Stimulated activated memory B cell treated with anti-CD40 and anti-IgM and Interleukin-4, amounts not matched to agents 10 μg/mL and 1 μg/mL and 100 μg/mL, for 72 hours (primary cell): ENCODE measurements around the gene KIAA0930.

Source experiments
- ATAC-seq: fragments of 150-1000 bp; cut with Tn5 transposase; 2 replicates; pipeline ENCODE4 v1.10.0; 2021
- H3K27ac Mint-ChIP-seq: one replicate; pipeline ENCODE4 v1.8.0; 2022; ENCODE audit warnings: mild to moderate bottlenecking, mixed read lengths
- H3K27me3 Mint-ChIP-seq: one replicate; pipeline ENCODE4 v1.8.0; 2022; ENCODE audit warnings: mixed read lengths
- H3K36me3 Mint-ChIP-seq: one replicate; pipeline ENCODE4 v1.8.0; 2022; ENCODE audit warnings: mixed read lengths
- H3K4me1 Mint-ChIP-seq: one replicate; pipeline ENCODE4 v1.8.0; 2022; ENCODE audit warnings: mixed read lengths
- H3K4me3 Mint-ChIP-seq: one replicate; pipeline ENCODE4 v1.8.0; 2022; ENCODE audit warnings: mild to moderate bottlenecking, moderate library complexity, mixed read lengths
- H3K9me3 Mint-ChIP-seq: one replicate; pipeline ENCODE4 v1.8.0; 2022; ENCODE audit warnings: mixed read lengths

KIAA0930 gene

DNA sequence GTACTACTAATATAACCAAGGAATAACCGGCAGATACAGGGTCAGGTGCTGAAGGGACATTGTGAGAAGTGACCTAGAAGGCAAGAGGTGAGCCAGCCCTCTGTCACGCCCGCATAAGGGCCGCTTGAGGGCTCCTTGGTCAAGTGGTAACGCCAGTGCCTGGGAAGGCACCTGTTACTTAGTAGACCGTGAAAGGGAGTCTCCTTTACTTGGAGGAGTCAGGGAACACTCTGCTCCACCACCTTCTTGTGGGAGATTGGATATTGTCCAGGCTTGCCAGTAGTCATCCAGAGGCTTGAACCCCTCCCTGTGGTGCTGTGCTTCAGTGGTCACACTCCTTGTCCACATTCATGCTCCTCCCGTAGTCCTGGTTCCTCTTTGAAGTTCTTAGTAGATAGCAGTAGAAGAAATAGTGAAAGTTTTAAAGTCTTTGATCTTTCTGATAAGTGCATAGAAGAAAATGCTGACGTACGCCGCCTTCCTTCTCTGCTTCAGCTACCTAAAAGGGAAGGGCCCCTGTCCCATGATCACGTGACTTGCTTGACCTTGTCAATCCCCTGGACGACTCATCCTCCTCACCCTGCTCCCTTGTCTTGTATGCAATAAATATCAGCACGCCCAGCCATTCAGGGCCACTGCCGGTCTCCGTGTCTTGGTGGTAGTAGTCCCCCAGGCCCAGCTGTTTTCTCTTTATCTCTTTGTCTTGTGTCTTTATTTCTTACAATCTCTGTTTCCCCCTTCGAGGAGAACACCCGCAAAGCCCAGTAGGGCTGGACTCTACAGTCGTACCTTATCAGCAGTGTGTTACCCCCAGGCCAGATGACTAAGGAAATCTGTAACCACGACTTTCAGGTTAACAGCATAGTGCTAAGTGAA lies 70.9 kb downstream of the KIAA0930 start:
- no peak overlapping the region for H3K4me3 Mint-ChIP-seq
- no peaks in the 10 kb centered on the region for H3K9me3 Mint-ChIP-seq
- H3K27ac Mint-ChIP-seq, result no peak overlapping the region
- peaks cover 51% of the 10 kb centered on the region for H3K36me3 Mint-ChIP-seq
- H3K27me3 Mint-ChIP-seq, result no peaks in the 10 kb centered on the region
- H3K4me1 Mint-ChIP-seq, result peaks cover 43% of the 10 kb centered on the region
- ATAC-seq, result no peak

DNA sequence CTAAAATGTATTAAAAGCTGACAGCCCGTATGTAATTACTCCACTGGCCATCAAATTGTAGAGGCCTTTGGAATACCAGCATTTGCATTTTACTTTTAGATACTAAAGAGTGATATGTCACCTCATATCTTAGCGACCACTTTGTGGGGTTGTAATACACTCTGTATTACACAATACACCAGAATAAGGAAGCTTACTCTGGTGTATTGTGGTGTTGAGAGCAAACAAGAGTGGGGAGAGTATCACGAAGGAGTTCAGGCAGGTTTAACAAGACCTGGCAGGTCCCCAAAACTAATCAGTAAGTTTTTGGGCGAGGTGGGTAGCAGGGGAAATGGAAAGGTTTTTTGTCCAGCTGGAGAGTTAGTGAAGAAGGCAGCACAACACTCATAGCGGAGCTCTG lies 73.8 kb downstream of the KIAA0930 start:
- Mint-ChIP-seq H3K9me3 (no peaks in the 10 kb centered on the region), H3K27ac (no peak overlapping the region), H3K4me1 (peaks cover 45% of the 10 kb centered on the region), H3K4me3 (no peak overlapping the region), H3K27me3 (no peaks in the 10 kb centered on the region), H3K36me3 (peaks cover 31% of the 10 kb centered on the region)
- no peak for ATAC-seq

DNA sequence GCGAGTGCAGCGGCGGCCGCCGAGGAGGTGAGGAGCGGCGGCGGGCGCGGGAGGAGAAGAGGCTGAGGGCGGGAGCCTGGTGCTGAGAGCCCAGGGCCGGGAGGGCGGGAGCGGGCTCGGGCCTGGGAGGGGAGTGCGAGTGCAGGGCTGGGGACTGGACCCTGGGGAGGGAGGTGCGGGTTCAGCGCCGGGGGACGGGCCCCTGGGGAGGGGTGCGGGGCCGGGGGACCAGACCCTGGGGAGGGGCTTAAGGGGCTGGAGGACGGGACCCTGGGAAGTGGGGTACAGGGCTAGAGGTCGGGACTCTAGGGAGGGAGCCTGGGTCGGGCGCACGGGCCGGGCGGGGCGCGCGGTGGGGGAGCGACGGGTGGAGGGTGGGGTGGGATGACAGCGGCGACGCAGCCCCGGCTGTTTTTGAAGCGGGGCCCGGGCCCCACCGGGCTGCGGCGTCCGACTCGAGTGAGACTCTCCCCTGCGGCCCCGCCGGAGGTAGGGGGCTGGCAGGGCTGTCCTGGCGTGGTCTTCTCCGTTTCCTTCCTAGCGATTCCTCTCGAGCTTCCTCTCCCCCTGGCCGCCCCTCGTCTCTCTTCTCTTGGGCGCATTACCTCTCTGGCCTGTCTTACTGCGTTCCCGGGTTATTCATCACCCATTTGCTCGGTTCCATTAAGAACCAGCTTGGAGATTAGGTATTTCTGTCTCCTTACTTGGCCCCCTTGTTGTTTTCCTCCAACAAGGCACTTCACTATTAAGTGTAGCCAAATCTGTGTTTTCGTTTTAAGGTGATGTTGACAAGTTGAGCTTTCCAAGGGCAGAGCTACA lies 76.2 kb downstream of the KIAA0930 start:
- peak; percentile 79 for ATAC-seq
- Mint-ChIP-seq H3K27me3 (no peaks in the 10 kb centered on the region), H3K9me3 (no peaks in the 10 kb centered on the region), H3K4me1 (peaks cover 41% of the 10 kb centered on the region), H3K4me3 (peak overlapping the region; percentile 98), H3K27ac (peak overlapping the region; percentile 91), H3K36me3 (peaks cover 10% of the 10 kb centered on the region)

DNA sequence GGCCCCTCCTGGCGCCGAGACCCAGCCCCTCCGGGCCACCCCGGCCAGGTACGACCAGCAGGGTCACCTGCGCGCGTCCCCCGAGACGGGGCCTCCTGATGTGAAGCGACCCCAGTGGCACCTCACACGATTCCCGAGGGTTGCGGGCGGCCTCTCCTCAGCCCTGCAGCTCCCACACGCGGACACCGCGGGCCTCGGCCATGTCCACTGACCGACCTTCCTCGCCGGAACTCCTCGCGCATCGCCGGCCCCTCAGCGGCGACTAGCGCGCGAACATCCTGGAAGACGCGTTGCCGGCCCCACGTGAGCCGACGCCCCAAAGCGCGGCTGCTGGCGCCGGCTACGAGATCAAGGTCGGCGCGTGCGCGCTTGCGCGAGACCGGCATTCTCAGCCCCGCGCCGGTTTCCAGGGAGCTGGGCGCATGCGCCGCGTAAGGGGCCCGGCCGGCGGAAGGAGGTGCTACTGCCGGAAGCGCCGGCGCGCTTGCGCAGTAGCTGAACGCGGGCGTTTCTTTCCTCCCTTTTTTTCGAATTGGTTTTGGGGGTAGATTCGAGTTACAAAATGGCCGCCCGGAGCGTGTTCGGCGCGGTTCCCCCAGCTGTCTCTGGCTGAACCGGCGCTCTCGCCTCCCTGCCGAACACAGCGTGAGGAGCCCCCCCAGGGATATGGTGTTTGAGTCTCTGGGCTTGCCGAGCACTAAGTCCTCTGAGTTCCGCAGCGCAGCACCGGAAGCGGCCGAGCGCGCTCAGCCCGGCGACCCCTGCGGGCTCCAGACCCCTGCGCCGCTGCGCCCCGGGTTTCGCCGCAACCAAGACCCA lies 77.0 kb downstream of the KIAA0930 start, which contains the start of gene NUP50:
NUP50 (plus strand) TSS at position 475 of the 819 bp plus-strand sequence. CDS start 4,253 bp downstream, outside the sequence.
- H3K4me1 Mint-ChIP-seq, result peaks cover 41% of the 10 kb centered on the region
- H3K9me3 Mint-ChIP-seq, result no peaks in the 10 kb centered on the region
- H3K27ac Mint-ChIP-seq, result peak within 1 kb of the TSS; percentile 91
- peak; percentile 92 for ATAC-seq
- H3K27me3 Mint-ChIP-seq, result no peaks in the 10 kb centered on the region
- peaks cover 5% of the 10 kb centered on the region for H3K36me3 Mint-ChIP-seq
- peak within 1 kb of the TSS; percentile 98 for H3K4me3 Mint-ChIP-seq

DNA sequence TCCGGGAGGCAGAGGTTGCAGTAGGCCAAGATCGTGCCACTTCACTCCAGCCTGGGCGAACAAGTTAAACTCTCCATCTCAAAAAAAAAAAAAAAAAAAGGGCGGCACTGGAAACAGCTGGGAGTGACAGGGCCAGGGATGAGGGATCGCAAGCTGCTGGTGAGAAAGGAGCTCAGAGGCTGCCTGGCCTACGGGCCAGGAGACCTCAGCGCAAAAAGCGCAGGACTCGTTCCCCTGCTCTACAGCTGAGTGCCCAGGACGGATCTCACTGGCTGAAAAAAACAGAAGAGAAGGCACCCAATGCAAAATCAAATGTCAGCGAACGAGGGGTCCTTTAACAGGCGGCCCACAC lies 77.6 kb downstream of the KIAA0930 start:
- Mint-ChIP-seq H3K27ac (peak overlapping the region; percentile 91), H3K9me3 (no peaks in the 10 kb centered on the region), H3K27me3 (no peaks in the 10 kb centered on the region), H3K4me3 (peak overlapping the region; percentile 98), H3K4me1 (peaks cover 41% of the 10 kb centered on the region), H3K36me3 (no peaks in the 10 kb centered on the region)
- peak; percentile 49 for ATAC-seq

DNA sequence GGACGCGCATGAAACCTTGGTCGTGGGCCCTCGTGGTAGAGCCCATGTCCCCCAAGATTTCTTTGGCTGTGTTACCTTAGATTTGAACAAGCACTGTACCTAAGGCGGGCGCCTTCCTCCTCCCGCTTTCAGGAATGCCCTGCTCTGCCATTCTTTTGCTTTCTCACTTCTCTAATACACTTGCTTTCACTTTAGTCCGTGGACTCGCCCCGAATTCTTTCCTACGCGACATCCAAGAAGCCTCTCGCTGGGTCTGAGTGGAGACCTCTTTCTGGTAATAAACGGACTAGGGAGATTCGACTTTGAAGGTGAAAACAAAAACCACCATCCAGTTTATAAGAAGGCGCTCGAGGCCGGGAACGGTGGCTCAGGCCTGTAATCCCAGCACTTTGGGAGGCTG lies 78.2 kb downstream of the KIAA0930 start:
- Mint-ChIP-seq H3K27ac (peak overlapping the region; percentile 91), H3K27me3 (no peaks in the 10 kb centered on the region), H3K36me3 (peaks cover under 1% of the 10 kb centered on the region), H3K9me3 (no peaks in the 10 kb centered on the region), H3K4me3 (peak overlapping the region; percentile 98), H3K4me1 (peaks cover 41% of the 10 kb centered on the region)
- no peak for ATAC-seq

DNA sequence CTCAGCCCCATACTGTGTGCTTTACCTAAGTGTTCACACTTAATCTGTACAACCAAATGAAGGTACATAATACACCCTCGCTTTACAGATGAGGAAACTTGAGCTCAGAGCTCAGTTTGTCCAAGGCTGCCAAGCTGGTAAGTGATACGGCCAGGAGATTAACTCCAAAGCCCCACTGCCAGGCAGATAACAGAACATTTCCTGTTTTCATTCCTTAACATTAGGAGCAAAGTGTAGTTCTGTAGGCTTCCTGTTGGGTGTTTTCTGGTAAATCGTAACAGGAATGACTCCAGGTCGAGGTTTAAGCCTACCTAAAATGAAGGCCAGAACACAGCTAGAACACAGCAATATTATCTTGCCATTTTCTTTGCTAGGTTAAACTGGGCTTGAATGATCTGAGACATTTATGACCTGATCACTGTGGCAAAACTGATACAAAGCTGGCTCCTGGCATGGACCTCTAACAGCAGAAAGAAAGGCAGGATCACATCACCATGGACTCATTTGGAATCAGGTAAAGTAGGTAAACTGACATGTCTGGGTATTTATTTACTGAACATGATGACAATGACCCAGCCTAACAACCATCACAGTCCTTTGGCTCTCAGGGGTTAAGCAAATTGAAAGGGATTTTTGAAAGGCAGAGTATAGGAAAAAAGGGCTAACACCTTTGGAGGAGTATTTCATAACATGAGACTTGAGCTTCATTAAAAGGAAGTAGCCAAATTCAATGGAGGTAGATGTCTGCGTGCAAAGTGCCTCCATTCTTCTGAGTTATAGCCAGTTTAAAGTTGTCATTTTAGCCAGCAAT lies 80.8 kb downstream of the KIAA0930 start:
- Mint-ChIP-seq H3K9me3 (no peaks in the 10 kb centered on the region), H3K36me3 (peaks cover 19% of the 10 kb centered on the region), H3K4me1 (peaks cover 21% of the 10 kb centered on the region), H3K4me3 (no peak overlapping the region), H3K27ac (no peak overlapping the region), H3K27me3 (no peaks in the 10 kb centered on the region)
- ATAC-seq, result no peak

DNA sequence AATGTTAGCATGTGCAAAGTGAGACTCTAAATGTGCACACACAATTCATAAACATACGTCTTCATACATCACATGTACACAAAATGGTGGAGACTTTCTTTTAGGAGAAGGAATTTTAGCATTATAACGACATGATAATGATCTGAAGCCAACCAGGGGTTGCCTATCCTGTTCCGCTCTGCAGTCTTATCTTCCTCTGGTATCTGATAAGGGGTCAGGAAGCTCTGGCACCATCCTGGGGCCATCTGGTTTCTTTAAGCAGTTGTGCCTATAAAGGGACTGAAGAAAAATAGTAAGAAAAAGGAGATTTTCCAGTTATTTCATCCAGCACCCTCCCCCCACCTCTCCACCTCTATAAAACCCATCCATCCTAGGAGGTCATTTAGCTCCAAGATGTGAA lies 82.8 kb downstream of the KIAA0930 start:
- Mint-ChIP-seq H3K36me3 (peaks cover 31% of the 10 kb centered on the region), H3K4me1 (peaks cover 14% of the 10 kb centered on the region), H3K9me3 (no peaks in the 10 kb centered on the region), H3K27ac (no peak overlapping the region), H3K4me3 (no peak overlapping the region), H3K27me3 (no peaks in the 10 kb centered on the region)
- ATAC-seq, result no peak

DNA sequence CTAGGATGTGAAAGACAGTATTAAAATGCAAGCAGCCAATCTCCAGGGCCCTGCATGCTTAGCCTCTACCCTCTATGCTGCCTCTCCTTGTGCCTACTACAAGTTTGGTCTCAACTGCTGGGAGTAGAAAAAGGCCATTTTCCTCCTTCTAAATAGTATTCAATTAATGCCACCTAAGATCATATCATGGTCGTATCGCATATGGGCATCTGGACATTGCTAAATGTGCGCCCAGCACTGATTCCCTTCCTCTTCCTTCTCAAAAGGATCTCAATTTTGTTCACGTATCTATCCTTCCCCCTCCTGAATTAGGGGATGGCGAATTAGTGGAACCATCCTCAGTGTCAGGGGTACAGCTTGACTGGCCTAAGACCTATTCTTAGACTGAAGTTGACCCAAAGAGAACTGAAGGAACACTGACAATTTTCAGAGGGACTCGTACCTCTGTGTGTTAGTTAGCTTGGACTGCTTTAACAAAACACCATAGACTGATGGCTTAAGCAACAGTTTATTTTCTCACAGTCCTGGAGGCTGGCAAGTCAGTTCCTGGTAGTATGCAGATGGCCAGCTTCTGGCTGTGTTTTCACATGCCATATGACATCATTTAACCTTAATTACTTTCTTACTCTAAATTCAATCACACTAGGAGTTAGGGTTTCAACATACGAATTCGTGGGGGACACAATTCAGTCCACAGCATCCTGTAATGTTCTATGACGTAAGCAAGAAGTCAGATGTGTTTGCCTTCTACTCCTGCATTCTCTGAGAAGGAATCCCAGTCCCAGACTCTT lies 85.4 kb downstream of the KIAA0930 start:
- Mint-ChIP-seq H3K4me3 (no peak overlapping the region), H3K27me3 (no peaks in the 10 kb centered on the region), H3K9me3 (no peaks in the 10 kb centered on the region), H3K4me1 (no peaks in the 10 kb centered on the region), H3K27ac (no peak overlapping the region), H3K36me3 (peaks cover 52% of the 10 kb centered on the region)
- no peak for ATAC-seq

DNA sequence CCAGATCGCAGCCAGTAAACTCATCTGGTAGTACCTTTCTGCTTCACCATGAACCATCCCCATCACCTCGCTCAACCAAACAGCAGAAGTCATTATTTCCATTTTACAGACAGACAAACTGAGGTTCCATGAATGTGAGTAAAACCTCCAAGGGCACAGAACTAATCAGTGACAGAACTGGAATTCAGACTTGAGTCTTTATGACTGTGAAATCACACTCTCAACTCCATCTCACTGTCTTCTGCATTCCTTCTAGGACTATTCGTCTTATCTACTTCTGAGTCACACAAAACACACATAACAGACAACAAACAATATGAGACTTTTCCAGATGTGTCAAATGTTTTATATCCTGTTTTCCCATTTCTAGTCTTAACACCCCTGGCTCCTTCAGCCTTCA lies 86.3 kb downstream of the KIAA0930 start:
- Mint-ChIP-seq H3K27ac (no peak overlapping the region), H3K4me1 (no peaks in the 10 kb centered on the region), H3K27me3 (no peaks in the 10 kb centered on the region), H3K36me3 (peaks cover 55% of the 10 kb centered on the region), H3K4me3 (no peak overlapping the region), H3K9me3 (no peaks in the 10 kb centered on the region)
- ATAC-seq, result no peak

DNA sequence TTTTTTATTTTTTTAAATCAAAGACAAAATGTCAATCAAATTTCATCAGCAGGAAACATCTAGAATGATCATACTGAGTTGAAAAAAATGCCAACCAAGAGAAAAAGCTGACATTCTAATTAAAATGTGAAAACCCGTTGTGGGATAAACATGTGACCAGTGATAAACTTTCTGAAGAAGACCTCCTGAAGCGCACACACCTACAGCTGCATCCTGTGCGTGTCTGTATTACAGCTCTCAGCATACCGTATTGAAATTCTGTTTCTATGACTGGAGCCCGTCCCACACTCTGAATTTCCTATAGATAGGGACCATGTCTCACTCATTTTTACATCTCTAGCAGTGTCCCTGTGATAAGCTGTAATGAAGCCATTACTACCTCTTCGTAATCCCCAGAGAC lies 89.2 kb downstream of the KIAA0930 start:
- Mint-ChIP-seq H3K9me3 (no peaks in the 10 kb centered on the region), H3K27me3 (no peaks in the 10 kb centered on the region), H3K36me3 (peaks cover 52% of the 10 kb centered on the region), H3K4me3 (no peak overlapping the region), H3K4me1 (no peaks in the 10 kb centered on the region), H3K27ac (no peak overlapping the region)
- no peak for ATAC-seq

DNA sequence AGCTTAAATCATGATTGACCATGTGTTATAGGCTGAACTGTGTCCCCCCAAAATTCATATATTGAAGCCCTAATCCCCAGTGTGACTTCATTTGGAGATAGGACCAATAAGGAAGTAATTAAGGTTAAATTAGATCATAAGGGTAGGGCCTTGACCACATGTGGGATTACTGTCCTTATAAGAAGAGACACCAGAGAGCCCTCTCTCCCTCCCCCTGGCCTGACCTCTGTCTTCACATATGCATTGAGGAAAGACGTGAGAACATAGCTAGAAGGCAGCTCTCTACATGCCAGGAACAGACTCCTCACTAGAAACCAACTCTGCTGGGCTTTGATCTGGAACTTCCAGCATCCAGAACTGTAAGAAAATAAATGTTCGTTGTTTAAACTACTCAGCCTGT lies 90.6 kb downstream of the KIAA0930 start:
- Mint-ChIP-seq H3K4me1 (no peaks in the 10 kb centered on the region), H3K27ac (no peak overlapping the region), H3K36me3 (peaks cover 46% of the 10 kb centered on the region), H3K9me3 (no peaks in the 10 kb centered on the region), H3K27me3 (no peaks in the 10 kb centered on the region), H3K4me3 (no peak overlapping the region)
- no peak for ATAC-seq

DNA sequence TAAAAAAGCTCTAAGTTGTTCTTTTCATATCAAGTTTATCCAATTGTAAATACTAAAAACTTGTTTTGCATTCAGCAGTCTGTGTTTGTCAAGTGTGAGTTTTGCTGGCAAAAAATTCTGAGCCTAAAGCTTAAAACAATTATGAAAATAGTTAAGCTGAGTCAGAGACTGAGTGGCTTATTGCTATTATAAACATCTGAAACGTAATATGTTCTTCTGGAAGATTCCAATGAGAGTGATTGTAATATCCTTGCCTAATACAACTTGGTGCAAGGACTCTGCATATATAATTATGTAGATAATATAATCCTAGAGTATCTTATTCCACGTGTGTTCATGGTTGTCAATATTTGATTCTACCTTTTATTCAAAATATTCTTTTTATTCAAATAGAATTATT lies 91.0 kb downstream of the KIAA0930 start:
- ATAC-seq, result no peak
- H3K27ac Mint-ChIP-seq, result no peak overlapping the region
- H3K27me3 Mint-ChIP-seq, result no peaks in the 10 kb centered on the region
- H3K4me1 Mint-ChIP-seq, result no peaks in the 10 kb centered on the region
- H3K36me3 Mint-ChIP-seq, result peaks cover 41% of the 10 kb centered on the region
- H3K9me3 Mint-ChIP-seq, result no peaks in the 10 kb centered on the region
- H3K4me3 Mint-ChIP-seq, result no peak overlapping the region

DNA sequence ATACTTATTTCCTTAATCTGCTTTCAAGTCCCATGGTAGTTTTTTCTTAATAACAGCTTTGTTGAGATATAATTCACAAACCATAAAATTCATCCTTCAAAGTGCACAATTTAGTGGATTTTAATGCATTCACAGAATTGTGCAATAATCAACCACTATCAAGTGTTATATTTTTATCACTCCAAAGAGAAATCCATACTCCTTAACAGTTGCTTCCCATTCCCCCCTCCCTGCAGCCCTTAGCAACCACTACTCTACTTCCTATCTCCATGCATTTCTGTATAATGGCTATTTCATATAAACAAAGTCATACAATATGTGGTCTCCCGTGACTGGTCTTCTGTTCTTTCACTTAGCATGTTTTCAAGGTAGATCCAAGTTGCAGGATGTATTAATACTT lies 95.8 kb downstream of the KIAA0930 start:
- Mint-ChIP-seq H3K36me3 (peaks cover 29% of the 10 kb centered on the region), H3K9me3 (peaks cover 3% of the 10 kb centered on the region), H3K4me3 (no peak overlapping the region), H3K4me1 (no peaks in the 10 kb centered on the region), H3K27ac (no peak overlapping the region), H3K27me3 (no peaks in the 10 kb centered on the region)
- ATAC-seq, result no peak
